ENCODE data around the gene UBE2Q1.

DNA sequence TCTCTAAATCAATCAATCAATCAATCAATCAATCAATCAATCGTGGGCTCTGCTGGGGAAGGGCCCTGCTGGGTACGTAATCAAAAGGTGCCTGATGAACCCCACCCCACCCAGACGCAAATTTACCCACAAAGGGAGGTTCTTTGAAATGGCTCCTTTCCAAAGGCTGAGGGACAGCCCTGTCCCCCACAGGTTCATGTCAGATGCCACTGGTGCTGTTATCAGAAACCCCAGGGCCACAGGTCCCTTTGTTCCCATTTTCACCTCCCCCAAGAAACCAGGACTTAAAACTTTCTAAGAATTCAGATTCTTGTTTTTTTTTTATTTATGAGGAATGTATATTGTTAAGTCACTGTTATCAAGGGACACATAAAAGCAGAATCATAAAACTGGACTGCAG, 23.3 kb upstream of the UBE2Q1 start:
- TF ChIP-seq, protein P1, sequence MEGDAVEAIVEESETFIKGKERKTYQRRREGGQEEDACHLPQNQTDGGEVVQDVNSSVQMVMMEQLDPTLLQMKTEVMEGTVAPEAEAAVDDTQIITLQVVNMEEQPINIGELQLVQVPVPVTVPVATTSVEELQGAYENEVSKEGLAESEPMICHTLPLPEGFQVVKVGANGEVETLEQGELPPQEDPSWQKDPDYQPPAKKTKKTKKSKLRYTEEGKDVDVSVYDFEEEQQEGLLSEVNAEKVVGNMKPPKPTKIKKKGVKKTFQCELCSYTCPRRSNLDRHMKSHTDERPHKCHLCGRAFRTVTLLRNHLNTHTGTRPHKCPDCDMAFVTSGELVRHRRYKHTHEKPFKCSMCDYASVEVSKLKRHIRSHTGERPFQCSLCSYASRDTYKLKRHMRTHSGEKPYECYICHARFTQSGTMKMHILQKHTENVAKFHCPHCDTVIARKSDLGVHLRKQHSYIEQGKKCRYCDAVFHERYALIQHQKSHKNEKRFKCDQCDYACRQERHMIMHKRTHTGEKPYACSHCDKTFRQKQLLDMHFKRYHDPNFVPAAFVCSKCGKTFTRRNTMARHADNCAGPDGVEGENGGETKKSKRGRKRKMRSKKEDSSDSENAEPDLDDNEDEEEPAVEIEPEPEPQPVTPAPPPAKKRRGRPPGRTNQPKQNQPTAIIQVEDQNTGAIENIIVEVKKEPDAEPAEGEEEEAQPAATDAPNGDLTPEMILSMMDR (IDR thresholded peaks at IDR 0.05), result no peak
- TF ChIP-seq POLR2A (IDR thresholded peaks at IDR 0.05), result no peak
